Brain microvascular endothelial cell (primary cell): ENCODE data around the gene KRTCAP2.
"Not testable (repeated sequence)": the region's sequence is repeated elsewhere in the genome, so short reads cannot be mapped to it uniquely, and the experiment has no call there.

ENCODE experiments used
- DNase-seq: peaks from one replicate; pipeline ENCODE4 v3.0.0-alpha.2; 2020
- H3K27ac ChIP-seq: fragments of 250-450 bp; sonication (Bioruptor Pico); 2 replicates; pipeline ENCODE4 v1.5.1; 2020; ENCODE audit warnings: mild to moderate bottlenecking, moderate library complexity
- H3K27me3 ChIP-seq: fragments of 250-450 bp; sonication (Bioruptor Pico); replicated peaks from 2 replicates; pipeline ENCODE4 v1.5.1; 2020; ENCODE audit warnings: mild to moderate bottlenecking
- H3K36me3 ChIP-seq: fragments of 250-450 bp; sonication (Bioruptor Pico); replicated peaks from 2 replicates; pipeline ENCODE4 v1.5.1; 2020; ENCODE audit warnings: mild to moderate bottlenecking
- H3K4me3 ChIP-seq: 2 replicates; pipeline ENCODE4 v1.5.1; 2011; ENCODE audit warnings: low read depth, mild to moderate bottlenecking, control low read depth, low read length, moderate library complexity
- in situ Hi-C: cut with HindIII; loops from 2 replicates; pipeline ENCODE4 v1.10.0; 2017; ENCODE audit warnings: low sequenced_read_pairs, low pct_ligation_motif_present
- TF ChIP-seq, protein P1 (sequence below): IDR thresholded peaks from 2 replicates; pipeline ENCODE4 v1.5.1; 2011; ENCODE audit warnings: low read depth, mild to moderate bottlenecking, moderate library complexity, low read length, control low read depth, inconsistent platforms; ENCODE audit errors: missing control alignments

Gene KRTCAP2

DNA sequence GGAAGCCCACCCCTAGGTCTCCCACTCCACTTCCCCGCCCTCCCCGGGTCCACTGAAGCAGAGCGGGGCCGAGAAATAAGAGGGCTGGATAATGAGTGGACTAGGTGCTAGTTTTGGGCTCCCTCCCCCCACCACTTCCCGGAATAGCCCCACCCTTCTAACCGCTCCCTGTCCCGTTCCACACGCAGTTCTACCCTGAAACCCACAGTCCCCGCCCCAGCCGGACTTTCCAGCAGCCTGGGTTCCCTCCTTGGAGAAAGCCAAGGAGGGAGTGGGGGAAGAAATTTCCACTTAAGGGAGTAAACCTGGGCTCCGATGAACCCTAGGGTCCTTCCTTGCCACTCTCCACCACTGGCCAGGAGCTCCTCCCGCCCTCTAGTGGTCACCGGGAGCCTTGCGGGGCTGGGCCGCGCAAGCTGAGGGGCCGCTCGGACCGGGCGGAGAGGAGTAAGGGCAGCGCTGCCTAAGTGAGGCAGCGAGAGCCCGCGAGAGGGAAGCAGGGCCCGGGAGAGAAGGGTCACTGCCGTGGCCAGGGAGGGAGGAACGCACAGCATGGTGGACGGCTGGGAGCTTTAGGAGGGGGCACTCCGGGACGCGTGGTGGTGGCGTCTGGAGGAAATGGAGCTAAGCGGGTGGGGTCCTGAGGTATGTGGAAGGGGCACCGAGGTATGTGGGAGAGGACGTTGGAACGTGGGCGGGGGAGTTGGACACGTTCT is 20.3 kb upstream of the KRTCAP2 start:
- in situ Hi-C loops = no loop called here
- TF ChIP-seq, protein P1, sequence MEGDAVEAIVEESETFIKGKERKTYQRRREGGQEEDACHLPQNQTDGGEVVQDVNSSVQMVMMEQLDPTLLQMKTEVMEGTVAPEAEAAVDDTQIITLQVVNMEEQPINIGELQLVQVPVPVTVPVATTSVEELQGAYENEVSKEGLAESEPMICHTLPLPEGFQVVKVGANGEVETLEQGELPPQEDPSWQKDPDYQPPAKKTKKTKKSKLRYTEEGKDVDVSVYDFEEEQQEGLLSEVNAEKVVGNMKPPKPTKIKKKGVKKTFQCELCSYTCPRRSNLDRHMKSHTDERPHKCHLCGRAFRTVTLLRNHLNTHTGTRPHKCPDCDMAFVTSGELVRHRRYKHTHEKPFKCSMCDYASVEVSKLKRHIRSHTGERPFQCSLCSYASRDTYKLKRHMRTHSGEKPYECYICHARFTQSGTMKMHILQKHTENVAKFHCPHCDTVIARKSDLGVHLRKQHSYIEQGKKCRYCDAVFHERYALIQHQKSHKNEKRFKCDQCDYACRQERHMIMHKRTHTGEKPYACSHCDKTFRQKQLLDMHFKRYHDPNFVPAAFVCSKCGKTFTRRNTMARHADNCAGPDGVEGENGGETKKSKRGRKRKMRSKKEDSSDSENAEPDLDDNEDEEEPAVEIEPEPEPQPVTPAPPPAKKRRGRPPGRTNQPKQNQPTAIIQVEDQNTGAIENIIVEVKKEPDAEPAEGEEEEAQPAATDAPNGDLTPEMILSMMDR = peak; percentile 99
- DNase-seq = peak; percentile 78
- peak overlapping the region; percentile 63 for H3K4me3 ChIP-seq
- H3K27me3 ChIP-seq = no peaks in the 10 kb centered on the region
- peak overlapping the region; percentile 71 for H3K27ac ChIP-seq
- H3K36me3 ChIP-seq = peaks cover 7% of the 10 kb centered on the region

DNA sequence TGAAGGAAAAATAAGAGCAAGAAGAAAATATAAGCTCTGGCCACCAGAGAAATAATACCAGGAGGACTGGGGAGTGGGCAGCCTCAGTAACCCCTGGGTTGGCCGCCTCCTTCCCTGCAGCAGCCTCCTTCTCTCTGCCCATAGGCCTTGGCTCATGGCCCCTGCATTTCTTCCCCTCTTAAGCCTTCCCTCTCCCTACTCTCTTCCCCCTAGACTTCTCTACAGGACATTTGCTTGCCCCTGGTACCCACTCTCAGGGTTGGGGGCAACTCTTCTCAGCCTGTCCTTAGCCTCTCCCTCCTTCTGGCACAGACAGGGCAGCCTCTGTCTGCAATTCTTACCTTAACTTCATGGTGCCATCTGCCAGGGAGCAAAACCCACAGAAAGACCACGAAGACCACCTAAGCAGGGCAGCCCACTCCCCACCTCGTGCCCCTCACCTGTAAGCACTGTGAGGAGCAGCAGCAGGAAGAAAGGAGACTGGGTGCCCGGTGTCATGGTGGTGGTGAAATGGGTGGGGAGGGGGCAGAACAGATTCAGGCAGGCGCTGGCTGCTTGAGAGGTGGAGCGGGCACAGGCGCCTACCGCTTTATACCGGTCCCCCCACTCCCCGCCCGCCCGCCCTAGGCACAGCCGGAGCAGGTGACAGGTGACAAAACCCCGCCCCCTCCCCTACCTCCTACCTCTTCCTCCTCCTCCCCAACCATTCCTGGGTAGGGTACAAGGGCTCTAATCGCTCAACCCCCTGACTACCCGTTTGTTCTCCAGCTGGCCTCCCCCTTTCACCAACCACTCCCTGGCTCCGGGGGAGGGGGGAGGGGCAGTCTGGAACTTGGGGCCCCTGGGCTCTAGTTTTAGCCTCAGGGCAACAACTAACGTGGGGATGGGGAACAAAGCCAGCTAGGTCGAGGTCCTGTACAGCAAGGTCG is 19.5 kb upstream of the KRTCAP2 start:
- Histone ChIP-seq H3K27ac (no peak overlapping the region), H3K4me3 (peak overlapping the region; percentile 63), H3K27me3 (no peaks in the 10 kb centered on the region), H3K36me3 (peaks cover 3% of the 10 kb centered on the region)
- no peak for DNase-seq
- TF ChIP-seq, protein P1 = no peak
- in situ Hi-C loops = no loop called here

DNA sequence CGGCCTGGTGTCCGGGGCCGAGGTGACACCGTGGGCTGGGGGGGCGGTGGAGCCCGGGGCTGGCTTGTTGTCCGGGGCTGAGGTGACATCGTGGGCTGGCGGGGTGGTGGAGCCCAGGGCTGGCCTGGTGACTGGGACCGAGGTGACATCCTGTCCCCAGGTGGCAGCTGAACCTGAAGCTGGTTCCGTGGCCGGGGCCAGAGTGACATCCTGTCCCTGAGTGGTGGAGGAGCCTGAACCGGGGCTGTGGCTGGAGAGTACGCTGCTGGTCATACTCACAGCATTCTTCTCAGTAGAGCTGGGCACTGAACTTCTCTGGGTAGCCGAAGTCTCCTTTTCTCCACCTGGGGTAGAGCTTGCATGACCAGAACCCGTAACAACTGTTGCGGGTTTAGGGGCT is 18.8 kb upstream of the KRTCAP2 start:
- Histone ChIP-seq H3K36me3 (peaks cover 2% of the 10 kb centered on the region), H3K4me3 (no peak overlapping the region), H3K27me3 (no peaks in the 10 kb centered on the region), H3K27ac (no peak overlapping the region)
- in situ Hi-C loops = no loop called here
- DNase-seq = no peak
- TF ChIP-seq, protein P1 = no peak

DNA sequence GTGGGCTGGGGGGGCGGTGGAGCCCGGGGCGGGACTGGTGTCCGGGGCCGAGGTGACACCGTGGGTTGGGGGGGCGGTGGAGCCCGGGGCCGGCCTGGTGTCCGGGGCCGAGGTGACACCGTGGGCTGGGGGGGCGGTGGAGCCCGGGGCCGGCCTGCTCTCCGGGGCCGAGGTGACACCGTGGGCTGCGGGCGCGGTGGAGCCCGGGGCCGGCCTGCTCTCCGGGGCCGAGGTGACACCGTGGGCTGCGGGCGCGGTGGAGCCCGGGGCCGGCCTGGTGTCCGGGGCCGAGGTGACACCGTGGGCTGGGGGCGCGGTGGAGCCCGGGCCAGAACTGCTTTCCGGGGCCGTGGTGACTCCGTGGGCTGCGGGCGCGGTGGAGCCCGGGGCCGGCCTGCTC is 16.8 kb upstream of the KRTCAP2 start:
- DNase-seq, in situ Hi-C loops, H3K4me3 ChIP-seq, H3K27ac ChIP-seq, H3K36me3 ChIP-seq, H3K27me3 ChIP-seq: not testable (repeated sequence)

DNA sequence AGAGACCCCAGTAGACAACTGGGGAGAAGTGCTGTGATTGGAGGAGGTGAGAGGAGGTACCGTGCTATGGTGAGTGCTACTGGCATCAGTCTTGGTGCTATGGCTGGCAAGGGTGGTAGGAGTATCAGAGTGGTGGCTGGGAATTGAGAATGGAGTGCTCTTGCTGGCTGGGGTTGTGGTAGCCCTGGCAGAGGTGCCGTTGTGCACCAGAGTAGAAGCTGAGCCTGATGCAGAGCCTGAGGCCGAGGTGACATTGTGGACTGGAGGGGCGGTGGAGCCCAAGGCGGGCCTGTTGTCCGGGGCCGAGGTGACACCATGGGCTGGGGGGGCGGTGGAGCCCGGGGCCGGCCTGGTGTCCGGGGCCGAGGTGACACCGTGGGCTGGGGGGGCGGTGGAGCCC is 15.2 kb upstream of the KRTCAP2 start:
- in situ Hi-C loops = no loop called here
- Histone ChIP-seq H3K4me3 (no peak overlapping the region), H3K27me3 (no peaks in the 10 kb centered on the region), H3K27ac (no peak overlapping the region), H3K36me3 (no peaks in the 10 kb centered on the region)
- no peak for DNase-seq
- TF ChIP-seq, protein P1 = no peak

DNA sequence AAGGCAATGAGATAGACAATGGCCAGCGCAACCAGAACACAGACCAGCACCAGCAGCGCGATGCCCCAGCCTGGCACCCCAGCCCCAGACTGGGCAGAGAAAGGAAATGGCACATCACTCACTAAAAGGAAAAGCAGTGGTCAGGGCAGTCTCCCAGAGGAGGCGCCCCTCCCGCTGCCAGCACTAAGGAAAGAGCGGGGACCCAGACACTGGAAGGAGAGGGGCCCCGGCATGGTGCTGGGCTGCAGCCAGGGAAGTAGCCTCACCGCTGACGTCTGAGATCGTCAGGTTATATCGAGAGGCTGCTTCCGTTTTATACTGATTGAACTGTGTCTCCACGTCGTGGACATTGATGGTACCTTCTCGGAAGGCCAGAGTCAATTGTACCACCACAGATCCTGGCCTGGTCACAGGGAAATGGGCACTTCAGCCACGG is 14.4 kb upstream of the KRTCAP2 start:
- DNase-seq = no peak
- in situ Hi-C loops = no loop called here
- no peaks in the 10 kb centered on the region for H3K27me3 ChIP-seq
- H3K4me3 ChIP-seq = no peak overlapping the region
- H3K27ac ChIP-seq = no peak overlapping the region
- no peaks in the 10 kb centered on the region for H3K36me3 ChIP-seq
- TF ChIP-seq, protein P1 = no peak
